ENCODE results near the gene PTDSS2. TPM values are rescaled to one million over a fixed set of nuclear protein-coding genes. Genes with fewer than 3 reads are reported as not detected.
A peak's percentile ranks its signal among the peaks of the same experiment; 100 is the strongest.
"Not testable (repeated sequence)": the region's sequence is repeated elsewhere in the genome, so short reads cannot be mapped to it uniquely, and the experiment has no call there.

Gene PTDSS2
- total RNA-seq, 2 donors from 2014 or later = 23.6 to 23.8 TPM

DNA sequence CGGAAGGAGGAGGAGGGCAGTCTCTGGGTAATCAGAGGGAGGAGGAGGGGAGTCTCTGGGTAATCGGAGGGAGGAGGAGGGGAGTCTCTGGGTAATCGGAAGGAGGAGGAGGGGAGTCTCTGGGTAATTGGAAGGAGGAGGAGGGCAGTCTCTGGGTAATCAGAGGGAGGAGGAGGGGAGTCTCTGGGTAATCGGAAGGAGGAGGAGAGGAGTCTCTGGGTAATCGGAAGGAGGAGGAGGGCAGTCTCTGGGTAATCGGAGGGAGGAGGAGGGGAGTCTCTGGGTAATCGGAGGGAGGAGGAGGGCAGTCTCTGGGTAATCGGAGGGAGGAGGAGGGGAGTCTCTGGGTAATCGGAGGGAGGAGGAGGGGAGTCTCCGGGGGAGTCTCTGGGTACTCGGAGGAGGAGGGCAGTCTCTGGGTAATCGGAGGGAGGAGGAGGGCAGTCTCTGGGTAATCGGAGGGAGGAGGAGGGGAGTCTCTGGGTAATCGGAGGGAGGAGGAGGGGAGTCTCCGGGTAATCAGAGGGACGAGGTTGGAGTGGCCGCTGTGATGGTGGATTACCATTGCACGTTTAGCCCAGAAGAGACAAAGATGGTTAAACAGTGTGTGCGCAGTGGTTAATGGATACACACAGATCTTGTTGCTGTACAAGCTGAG lies 19.1 kb downstream of the PTDSS2 start:
- not testable (repeated sequence) for DNase-seq (ENCODE audit: low spot score in 2 of 2); H3K36me3 Mint-ChIP-seq; ATAC-seq; H3K9me3 Mint-ChIP-seq
- H3K27ac Mint-ChIP-seq = peak overlapping the region in 1 of 2 donors; percentile 82

DNA sequence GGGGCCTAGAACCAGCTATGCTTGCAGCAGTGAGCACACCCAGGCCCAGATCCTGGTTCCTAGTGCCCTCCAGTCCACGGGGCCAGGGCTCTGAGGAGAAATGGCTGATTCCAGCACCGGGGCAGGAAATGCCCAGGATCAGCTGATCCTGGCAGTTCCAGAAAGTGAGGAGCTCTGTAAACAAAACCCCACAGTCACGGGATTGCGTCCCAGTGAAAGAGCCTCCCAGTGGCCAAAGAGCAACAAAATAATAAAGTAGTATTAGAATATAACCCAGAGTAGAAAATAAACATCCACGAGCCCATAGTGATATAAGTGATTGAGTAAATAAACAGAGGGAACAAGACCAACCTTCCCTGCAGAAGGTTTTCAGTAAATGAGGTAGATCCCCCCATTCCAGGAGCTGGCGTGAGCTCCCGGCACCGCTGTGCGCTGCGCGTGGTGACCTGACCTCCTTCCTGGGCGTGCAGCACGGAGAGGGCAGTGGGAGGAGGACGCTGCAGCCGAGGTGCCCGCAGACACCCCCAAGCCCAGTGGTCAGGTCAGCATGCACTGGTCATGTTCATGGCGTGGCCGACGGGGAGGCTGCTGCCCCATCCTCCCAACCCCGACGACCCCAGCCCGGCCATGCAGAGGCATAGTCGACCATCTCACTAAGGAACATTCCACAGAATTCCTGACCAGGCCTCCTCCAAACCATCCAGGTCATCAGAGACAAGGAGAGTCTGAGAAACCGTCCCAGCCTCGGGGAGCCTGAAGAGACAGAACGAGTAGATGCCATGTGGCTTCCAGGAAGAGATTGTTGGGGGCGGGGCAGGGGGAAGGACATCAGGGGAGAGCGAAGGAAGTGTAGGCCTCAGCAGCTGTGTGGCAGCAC lies 19.8 kb downstream of the PTDSS2 start:
- Mint-ChIP-seq H3K36me3 (no peaks in the 10 kb centered on the region), H3K9me3 (no peaks in the 10 kb centered on the region), H3K27ac (peak overlapping the region in 1 of 2 donors; percentile 82)
- no peak for ATAC-seq
- DNase-seq (ENCODE audit: low spot score in 2 of 2) = no peak

DNA sequence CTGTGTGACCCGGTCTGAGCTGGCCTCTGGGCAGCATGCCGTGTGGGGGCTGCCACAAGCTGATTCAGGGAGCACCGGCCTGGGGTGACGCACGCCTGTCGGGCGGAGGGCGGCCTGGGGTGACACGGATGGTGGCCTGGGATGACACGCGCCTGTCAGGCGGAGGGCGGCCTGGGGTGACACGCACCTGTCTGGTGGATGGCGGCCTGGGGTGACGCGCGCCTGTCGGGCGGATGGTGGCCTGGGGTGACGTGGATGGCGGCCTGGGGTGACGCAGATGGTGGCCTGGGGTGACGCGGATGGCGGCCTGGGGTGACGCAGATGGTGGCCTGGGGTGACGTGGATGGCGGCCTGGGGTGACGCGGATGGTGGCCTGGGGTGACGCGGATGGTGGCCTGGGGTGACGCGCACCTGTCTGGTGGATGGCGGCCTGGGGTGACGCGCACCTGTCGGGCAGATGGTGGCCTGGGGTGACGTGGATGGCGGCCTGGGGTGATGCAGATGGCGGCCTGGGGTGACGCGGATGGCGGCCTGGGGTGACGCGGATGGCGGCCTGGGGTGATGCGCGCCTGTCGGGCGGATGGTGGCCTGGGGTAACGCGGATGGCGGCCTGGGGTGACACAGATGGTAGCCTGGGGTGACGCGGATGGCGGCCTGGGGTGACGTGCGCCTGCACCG lies 21.5 kb downstream of the PTDSS2 start:
- no peak overlapping the region for H3K27ac Mint-ChIP-seq
- ATAC-seq (no peak), DNase-seq (ENCODE audit: low spot score in 2 of 2) (no peak)
- no peaks in the 10 kb centered on the region for H3K36me3 Mint-ChIP-seq
- no peaks in the 10 kb centered on the region for H3K9me3 Mint-ChIP-seq

DNA sequence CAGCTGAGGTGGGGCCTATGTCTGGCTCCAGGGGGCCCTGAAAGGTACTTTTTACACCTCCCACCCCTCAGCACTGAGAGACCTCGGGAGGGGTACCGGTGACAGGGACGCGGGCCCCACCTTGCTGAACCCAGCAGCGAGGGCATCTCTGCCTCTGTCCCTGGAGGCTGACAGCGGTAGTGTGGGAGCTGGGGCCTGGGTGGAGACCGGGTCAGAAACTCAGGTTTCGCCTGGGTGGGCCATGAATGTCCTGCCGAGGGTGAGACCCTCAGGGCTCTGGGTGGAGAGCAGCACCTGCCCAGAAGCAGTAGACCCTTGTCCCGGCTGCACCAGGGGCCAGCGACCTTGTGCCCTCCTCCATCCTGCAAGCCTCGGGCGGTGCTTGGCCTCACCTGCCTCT lies 22.2 kb downstream of the PTDSS2 start:
- H3K27ac Mint-ChIP-seq = peak overlapping the region in 1 of 2 donors; percentile 14
- H3K9me3 Mint-ChIP-seq = no peaks in the 10 kb centered on the region
- no peaks in the 10 kb centered on the region for H3K36me3 Mint-ChIP-seq
- no peak for ATAC-seq
- DNase-seq (ENCODE audit: low spot score in 2 of 2) = no peak

DNA sequence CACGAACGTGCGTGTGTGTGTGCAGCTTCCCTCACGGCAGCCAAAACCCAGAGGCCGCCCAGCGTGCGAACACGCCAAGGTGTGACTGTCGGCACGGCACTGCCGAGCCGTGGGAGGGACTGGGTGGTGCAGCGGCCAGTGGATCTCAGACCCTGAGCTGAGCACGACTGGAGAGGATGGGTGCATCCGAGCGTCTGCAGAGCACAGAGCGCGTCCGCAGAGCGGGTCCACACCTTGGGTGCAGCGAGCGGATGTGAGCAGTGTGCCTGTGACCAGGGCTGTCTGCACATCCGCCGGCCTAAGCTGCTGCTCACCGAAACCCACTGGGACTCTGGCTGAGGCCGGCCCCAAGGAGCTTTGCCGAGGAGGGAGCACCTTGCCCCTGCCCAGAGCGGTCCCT lies 22.7 kb downstream of the PTDSS2 start:
- Mint-ChIP-seq H3K9me3 (no peaks in the 10 kb centered on the region), H3K27ac (no peak overlapping the region), H3K36me3 (no peaks in the 10 kb centered on the region)
- DNase-seq (ENCODE audit: low spot score in 2 of 2) = no peak
- ATAC-seq = no peak

DNA sequence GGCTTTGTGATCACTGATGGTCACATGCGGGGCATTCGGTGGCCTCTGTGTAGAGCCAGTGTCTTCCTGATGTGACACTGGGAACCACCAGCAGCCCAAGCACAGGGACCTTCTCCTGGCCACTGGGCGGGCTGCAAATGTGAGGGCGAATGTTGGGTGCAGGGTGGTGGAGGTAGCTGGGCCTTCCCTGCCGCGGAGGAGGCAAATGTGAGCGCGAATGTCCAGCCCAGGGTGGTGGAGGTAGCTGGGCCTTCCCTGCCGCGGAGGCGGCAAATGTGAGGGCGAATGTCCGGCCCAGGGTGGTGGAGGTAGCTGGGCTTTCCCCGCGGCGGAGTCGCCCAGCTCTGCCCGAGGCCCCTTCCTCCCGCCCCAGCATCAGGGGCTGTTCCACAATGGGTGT lies 23.3 kb downstream of the PTDSS2 start:
- H3K27ac Mint-ChIP-seq = no peak overlapping the region
- ATAC-seq (no peak), DNase-seq (ENCODE audit: low spot score in 2 of 2) (no peak)
- no peaks in the 10 kb centered on the region for H3K9me3 Mint-ChIP-seq
- H3K36me3 Mint-ChIP-seq = no peaks in the 10 kb centered on the region

DNA sequence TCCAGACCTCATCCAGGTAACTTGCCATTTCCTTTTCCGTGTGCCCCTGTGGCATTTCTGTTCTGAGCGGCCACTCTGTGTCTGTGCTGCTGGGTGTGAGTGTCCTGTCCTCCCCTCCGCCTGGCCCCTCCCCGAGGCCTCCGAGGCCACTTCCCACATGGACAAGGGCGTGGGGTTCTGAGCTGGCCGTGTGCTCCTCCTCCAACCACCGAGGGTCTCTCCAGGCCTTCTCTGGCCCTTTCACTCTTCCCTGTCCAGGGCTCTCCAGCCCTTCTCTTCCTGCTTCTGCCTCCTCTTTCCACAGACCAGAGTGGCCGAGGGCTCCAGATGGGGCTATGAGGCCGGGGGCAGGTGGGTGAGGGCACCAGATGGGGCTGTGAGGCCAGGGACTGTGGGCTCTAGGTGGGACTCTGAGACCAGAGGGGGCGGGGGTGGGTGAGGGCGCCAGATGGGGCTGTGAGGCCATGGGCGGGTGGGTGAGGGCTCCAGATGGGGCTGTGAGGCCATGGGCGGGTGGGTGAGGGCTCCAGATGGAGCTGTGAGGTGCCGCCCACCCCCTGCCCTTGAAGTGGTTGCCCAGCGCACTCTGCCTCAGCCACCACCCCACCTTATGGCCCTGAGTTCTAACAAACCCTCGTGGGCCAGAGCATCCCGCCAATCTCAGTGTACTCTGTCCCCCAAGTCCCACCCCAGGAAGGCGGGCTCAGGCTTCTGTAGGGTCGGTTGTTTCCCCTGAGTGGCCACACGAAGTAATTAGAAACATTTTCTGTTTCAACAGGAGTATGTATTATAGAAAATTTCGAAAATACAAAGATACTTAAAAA lies 24.1 kb downstream of the PTDSS2 start:
- Mint-ChIP-seq H3K27ac (no peak overlapping the region), H3K9me3 (no peaks in the 10 kb centered on the region), H3K36me3 (no peaks in the 10 kb centered on the region)
- DNase-seq (ENCODE audit: low spot score in 2 of 2) = no peak
- no peak for ATAC-seq

DNA sequence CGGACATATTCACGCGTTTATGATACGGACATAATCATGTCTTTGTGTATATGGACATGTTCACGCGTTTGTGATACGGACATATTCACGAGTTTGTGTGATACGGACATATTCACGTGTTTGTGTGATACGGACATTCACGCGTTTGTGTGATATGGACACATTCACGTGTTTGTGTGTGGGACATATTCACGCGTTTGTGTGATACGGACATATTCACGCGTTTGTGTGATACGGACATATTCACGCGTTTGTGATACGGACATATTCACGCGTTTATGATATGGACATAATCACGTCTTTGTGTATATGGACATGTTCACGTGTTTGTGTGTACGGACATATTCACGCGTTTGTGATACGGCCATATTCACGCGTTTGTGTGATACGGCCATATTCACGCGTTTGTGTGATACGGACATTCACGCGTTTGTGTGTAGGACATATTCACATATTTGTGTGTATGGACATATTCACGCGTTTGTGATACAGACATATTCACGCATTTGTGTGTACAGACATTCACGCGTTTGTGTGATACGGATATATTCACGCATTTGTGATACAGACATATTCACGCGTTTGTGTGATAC lies 24.9 kb downstream of the PTDSS2 start:
- H3K9me3 Mint-ChIP-seq = no peaks in the 10 kb centered on the region
- H3K36me3 Mint-ChIP-seq = no peaks in the 10 kb centered on the region
- DNase-seq (ENCODE audit: low spot score in 2 of 2) (no peak), ATAC-seq (no peak)
- H3K27ac Mint-ChIP-seq = no peak overlapping the region

DNA sequence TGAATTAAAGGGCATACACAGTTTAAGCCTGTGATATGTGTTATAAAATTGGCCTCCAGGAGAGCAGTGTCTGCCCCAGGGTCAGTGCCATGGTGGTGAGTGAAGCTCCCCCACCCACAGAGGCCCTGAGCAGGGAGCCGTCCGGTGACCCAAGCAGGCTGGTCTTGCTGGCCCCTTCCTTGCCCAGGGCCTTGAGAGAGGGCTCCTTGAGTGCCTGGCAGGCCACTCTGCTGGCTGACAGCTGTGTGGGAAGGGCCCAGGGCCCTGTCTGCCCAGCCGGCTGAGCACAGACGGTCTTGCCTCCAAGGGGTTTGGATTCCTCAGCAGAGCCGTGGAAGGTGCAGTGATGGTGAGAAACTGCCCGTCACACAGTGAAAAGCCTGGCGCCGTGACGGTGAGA lies 25.9 kb downstream of the PTDSS2 start:
- Mint-ChIP-seq H3K36me3 (no peaks in the 10 kb centered on the region), H3K9me3 (no peaks in the 10 kb centered on the region), H3K27ac (no peak overlapping the region)
- DNase-seq (ENCODE audit: low spot score in 2 of 2) = no peak
- ATAC-seq = no peak

DNA sequence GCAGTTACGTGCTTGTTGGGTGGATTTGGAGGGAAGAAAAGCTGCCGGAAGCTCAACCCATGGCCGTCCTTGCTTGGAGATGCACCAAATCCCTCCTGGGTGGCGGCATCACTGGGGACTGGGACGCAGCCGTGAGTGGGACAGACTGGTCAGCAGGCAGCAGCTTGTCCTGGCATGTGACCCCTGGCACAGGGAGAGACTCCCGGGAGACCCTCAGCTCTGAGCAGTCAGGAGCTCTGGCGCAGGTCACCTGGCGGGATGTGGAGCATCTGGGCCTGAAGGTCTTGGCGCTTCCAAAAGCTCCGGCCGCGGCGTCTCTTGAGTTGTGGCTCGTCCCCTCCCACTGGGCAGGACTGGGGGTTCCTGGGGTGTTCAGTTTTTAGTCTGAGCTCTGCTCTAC lies 26.3 kb downstream of the PTDSS2 start:
- ATAC-seq (no peak), DNase-seq (ENCODE audit: low spot score in 2 of 2) (no peak)
- H3K27ac Mint-ChIP-seq = no peak overlapping the region
- no peaks in the 10 kb centered on the region for H3K36me3 Mint-ChIP-seq
- no peaks in the 10 kb centered on the region for H3K9me3 Mint-ChIP-seq

DNA sequence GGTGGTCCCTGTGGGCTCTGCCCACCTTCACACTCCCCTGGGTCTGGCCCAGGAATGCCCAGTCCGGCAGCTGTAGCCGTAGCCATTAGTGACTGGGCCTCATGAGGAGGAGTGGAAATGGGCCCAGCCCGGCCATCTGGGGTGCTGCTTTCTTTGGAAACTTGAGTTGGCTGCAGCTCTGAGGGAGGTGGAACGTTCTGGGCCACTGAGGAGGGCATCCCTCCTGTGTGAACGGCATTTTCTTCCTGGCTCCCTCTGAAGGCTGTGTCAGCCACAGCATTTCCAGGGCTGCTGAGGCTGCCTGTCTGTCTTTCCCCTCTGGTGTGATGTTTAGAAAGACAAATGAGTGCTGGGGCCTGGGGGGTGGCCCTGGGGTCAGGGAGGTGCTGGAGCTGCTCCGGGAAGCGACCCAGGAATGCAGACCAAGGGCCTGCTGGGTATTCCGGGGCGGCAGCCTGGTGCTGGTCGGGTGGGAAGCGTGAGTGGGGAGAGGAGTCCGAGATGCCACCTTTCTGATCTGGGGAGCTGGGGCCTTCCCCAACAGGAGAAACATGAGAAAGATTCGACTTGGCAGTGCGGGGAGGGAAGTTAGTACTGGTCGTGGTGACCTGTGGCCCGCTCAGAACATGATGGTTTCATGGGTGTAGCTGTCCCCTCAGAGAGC lies 27.1 kb downstream of the PTDSS2 start:
- no peak for DNase-seq (ENCODE audit: low spot score in 2 of 2)
- ATAC-seq = no peak
- Mint-ChIP-seq H3K9me3 (no peaks in the 10 kb centered on the region), H3K36me3 (no peaks in the 10 kb centered on the region), H3K27ac (peak overlapping the region in 1 of 2 donors; percentile 31)

DNA sequence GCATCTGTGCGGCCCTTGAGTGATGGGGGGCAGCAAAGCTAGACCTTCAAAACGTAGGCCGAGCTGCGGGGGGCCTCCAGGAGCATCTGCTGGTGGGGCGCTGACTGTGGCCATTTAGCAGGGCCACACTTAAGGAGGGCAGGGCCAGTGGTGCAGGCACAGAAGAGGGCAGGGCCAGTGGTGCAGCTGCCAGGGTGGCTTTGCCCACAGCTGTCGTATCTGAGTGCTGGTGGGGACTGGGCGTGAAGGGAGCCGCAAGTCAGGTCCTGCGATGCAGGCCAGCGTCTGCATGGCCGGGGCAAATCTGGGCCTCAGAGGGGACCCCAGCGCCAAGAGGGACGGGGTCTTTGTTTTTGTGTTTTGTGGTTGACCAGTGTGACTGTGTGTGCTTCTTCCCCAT lies 29.2 kb downstream of the PTDSS2 start:
- no peak for DNase-seq (ENCODE audit: low spot score in 2 of 2)
- H3K9me3 Mint-ChIP-seq = no peaks in the 10 kb centered on the region
- ATAC-seq = no peak
- no peak overlapping the region for H3K27ac Mint-ChIP-seq
- no peaks in the 10 kb centered on the region for H3K36me3 Mint-ChIP-seq

DNA sequence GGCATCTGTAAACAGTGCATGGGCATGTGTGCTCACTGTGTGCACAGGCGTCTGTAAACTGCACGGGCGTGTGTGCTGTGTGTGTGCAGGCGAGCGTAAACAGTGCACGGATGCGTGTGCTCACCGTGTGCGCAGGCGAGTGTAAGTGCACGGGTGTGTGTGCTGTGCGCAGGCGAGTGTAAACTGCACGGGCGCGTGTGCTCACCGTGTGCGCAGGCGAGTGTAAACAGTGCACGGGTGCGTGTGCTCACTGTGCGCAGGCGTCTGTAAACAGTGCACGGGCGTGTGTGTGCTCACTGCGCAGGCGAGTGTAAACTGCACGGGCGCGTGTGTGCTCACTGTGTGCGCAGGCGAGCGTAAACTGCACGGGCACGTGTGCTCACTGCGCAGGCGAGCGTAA lies 34.5 kb downstream of the PTDSS2 start:
- Mint-ChIP-seq H3K9me3 (no peaks in the 10 kb centered on the region), H3K27ac (no peak overlapping the region), H3K36me3 (no peaks in the 10 kb centered on the region)
- ATAC-seq (no peak), DNase-seq (ENCODE audit: low spot score in 2 of 2) (no peak)

DNA sequence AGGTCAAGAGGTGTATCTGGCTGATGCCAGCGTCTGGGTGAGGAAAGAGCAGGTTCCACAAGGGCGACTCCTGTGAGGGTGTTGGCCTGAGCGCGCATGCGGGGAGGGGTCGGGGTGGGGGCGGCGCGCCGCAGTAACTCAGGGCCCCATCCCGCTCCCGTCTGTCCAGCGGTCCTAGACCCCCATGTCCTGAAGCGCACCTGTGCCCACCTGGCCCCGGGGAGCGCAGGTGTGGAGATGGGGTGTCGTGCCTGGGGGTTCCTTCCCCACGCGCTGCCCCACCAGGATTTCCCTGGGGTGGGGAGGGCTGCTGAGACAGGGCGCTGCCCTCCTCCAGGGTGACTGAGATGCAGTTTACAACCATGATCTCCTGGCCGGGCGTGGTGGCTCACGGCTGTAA lies 36.1 kb downstream of the PTDSS2 start:
- DNase-seq (ENCODE audit: low spot score in 2 of 2) = no peak
- ATAC-seq = no peak
- Mint-ChIP-seq H3K36me3 (no peaks in the 10 kb centered on the region), H3K27ac (no peak overlapping the region), H3K9me3 (no peaks in the 10 kb centered on the region)

DNA sequence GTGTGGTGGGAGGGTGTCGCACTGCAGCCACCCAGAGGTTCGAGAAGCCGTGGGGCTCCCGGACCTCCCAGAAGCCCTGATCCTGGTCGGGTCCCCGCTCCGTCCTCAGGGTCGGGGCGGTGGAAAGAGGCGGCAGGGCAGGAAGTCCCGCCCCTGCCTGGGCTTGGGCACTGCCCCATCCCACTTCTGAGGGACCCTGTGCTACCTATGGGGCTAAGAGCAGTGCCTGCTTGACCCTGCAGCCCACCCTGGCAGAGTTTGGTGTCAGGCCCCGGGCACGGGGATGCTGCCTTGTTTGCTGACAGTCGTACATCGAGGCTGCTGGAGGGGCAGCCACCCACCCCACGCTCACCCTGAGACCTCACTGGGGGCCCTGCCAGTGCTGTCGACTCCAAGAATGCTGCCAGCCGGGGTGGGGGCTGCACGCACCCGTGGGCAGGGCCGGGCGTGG lies 37.5 kb downstream of the PTDSS2 start:
- Mint-ChIP-seq H3K36me3 (no peaks in the 10 kb centered on the region), H3K9me3 (no peaks in the 10 kb centered on the region), H3K27ac (no peak overlapping the region)
- ATAC-seq (no peak), DNase-seq (ENCODE audit: low spot score in 2 of 2) (no peak)

DNA sequence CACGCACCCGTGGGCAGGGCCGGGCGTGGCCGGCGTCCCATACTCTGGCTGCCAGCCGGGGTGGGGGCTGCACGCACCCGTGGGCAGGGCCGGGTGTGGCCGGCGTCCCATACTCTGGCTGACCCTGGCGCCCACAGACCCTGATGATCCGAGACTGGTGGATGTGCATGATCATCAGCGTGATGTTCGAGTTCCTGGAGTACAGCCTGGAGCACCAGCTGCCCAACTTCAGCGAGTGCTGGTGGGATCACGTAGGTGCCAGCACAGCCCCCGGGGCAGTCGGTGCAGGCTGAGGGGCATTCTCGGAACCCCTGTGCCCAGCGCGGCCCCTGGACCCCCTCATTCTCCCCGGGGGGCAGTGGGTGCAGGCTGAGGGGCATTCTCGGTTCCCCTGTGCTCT lies 38.0 kb downstream of the PTDSS2 start:
- no peak for DNase-seq (ENCODE audit: low spot score in 2 of 2)
- no peak for ATAC-seq
- no peaks in the 10 kb centered on the region for H3K9me3 Mint-ChIP-seq
- H3K36me3 Mint-ChIP-seq = no peaks in the 10 kb centered on the region
- no peak overlapping the region for H3K27ac Mint-ChIP-seq

All from activated naive CD4-positive, alpha-beta T cell treated with anti-CD3 and anti-CD28 coated beads, Interleukin-2, amount 50 U/mL, for 72 hours (primary cell).